ENCODE data around the gene DACH1.

The DACH1 gene

DNA sequence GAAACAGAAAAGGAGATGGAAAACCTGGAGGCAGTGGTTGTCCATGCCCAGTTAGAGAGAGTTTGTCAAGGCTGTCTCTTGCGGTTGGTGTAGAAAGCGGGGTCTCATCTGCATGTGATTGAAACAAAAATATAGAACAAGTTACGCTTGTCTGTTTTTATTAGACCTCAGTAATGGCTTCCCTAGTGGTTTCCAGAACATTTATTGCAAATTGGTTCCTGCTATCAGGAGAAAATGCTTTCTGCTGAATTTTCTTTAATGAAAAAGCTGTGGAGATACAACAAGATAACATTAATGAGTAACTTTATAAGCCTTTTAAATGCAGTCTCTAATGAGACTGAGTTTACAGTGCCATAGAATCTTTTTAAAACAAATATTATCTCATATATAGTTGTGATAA, 378.0 kb downstream of the DACH1 start:
- Histone ChIP-seq H3K27ac (replicated peaks) (no peak overlapping the region), H3K27me3 (ENCODE audit: insufficient read depth, poor library complexity, severe bottlenecking) (no peaks in the 10 kb centered on the region), H3K4me3 (replicated peaks; ENCODE audit: insufficient read depth, low read length) (no peak overlapping the region)
- no peak for DNase-seq (ENCODE audit: low read depth in 1 of 2, low spot score in 1 of 2)
- TF ChIP-seq POLR2AphosphoS5 (IDR thresholded peaks at IDR 0.05; ENCODE audit: low read depth) (no peak), GABPA (IDR thresholded peaks at IDR 0.05; ENCODE audit: low read depth) (no peak), SPI1 (IDR thresholded peaks at IDR 0.05; ENCODE audit: borderline replicate concordance, low read depth) (no peak)
- TF ChIP-seq, protein P1, sequence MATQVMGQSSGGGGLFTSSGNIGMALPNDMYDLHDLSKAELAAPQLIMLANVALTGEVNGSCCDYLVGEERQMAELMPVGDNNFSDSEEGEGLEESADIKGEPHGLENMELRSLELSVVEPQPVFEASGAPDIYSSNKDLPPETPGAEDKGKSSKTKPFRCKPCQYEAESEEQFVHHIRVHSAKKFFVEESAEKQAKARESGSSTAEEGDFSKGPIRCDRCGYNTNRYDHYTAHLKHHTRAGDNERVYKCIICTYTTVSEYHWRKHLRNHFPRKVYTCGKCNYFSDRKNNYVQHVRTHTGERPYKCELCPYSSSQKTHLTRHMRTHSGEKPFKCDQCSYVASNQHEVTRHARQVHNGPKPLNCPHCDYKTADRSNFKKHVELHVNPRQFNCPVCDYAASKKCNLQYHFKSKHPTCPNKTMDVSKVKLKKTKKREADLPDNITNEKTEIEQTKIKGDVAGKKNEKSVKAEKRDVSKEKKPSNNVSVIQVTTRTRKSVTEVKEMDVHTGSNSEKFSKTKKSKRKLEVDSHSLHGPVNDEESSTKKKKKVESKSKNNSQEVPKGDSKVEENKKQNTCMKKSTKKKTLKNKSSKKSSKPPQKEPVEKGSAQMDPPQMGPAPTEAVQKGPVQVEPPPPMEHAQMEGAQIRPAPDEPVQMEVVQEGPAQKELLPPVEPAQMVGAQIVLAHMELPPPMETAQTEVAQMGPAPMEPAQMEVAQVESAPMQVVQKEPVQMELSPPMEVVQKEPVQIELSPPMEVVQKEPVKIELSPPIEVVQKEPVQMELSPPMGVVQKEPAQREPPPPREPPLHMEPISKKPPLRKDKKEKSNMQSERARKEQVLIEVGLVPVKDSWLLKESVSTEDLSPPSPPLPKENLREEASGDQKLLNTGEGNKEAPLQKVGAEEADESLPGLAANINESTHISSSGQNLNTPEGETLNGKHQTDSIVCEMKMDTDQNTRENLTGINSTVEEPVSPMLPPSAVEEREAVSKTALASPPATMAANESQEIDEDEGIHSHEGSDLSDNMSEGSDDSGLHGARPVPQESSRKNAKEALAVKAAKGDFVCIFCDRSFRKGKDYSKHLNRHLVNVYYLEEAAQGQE (IDR thresholded peaks at IDR 0.05; ENCODE audit: insufficient replicate concordance, low read depth), result no peak
- TF ChIP-seq, protein P2, sequence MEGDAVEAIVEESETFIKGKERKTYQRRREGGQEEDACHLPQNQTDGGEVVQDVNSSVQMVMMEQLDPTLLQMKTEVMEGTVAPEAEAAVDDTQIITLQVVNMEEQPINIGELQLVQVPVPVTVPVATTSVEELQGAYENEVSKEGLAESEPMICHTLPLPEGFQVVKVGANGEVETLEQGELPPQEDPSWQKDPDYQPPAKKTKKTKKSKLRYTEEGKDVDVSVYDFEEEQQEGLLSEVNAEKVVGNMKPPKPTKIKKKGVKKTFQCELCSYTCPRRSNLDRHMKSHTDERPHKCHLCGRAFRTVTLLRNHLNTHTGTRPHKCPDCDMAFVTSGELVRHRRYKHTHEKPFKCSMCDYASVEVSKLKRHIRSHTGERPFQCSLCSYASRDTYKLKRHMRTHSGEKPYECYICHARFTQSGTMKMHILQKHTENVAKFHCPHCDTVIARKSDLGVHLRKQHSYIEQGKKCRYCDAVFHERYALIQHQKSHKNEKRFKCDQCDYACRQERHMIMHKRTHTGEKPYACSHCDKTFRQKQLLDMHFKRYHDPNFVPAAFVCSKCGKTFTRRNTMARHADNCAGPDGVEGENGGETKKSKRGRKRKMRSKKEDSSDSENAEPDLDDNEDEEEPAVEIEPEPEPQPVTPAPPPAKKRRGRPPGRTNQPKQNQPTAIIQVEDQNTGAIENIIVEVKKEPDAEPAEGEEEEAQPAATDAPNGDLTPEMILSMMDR (IDR thresholded peaks at IDR 0.05; ENCODE audit: insufficient read depth, low read length), result no peak

DNA sequence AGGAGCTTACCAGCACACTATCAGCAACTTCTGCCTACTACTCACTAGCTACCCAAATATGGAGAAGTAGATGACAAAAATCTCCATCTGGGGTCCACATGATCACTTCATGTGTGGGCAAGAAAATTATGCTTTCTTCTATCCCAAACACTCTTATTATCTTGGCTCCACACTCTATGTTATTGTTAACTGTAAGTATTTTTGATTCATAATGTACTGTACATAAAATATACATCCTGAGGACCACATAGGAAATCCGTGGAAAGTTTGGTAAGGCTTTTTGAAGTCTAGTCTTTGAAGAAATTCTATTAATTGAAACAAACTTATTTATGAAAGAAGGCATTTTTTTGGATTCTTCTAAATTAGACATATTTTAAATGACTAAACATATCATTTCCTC, 378.8 kb downstream of the DACH1 start:
- DNase-seq (ENCODE audit: low read depth in 1 of 2, low spot score in 1 of 2), result no peak
- no peak overlapping the region for H3K27ac ChIP-seq (replicated peaks)
- H3K4me3 ChIP-seq (replicated peaks; ENCODE audit: insufficient read depth, low read length), result no peak overlapping the region
- no peaks in the 10 kb centered on the region for H3K27me3 ChIP-seq (ENCODE audit: insufficient read depth, poor library complexity, severe bottlenecking)
- TF ChIP-seq, protein P1 (IDR thresholded peaks at IDR 0.05; ENCODE audit: insufficient replicate concordance, low read depth), result no peak
- TF ChIP-seq, protein P2 (IDR thresholded peaks at IDR 0.05; ENCODE audit: insufficient read depth, low read length), result no peak
- TF ChIP-seq SPI1 (IDR thresholded peaks at IDR 0.05; ENCODE audit: borderline replicate concordance, low read depth) (no peak), POLR2AphosphoS5 (IDR thresholded peaks at IDR 0.05; ENCODE audit: low read depth) (no peak), GABPA (IDR thresholded peaks at IDR 0.05; ENCODE audit: low read depth) (no peak)

DNA sequence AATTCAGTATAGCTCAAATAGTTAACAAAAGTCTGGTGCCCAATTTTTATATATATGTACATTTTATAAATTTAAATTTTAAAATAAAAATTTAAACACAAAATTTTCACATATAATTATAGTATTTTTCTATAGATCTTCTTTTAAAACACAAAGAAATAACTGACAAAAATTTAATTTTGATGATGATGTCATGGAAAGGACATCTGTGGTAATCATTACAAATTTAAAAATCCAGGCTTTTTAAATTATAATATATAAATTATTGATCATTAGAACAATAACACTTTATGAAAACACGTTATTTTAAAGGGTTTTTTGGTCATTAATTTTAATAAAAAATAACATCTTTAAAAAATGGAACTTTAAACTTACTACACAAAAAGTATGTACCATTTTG, 381.1 kb downstream of the DACH1 start:
- TF ChIP-seq GABPA (IDR thresholded peaks at IDR 0.05; ENCODE audit: low read depth), result no peak
- no peak for TF ChIP-seq POLR2AphosphoS5 (IDR thresholded peaks at IDR 0.05; ENCODE audit: low read depth)
- TF ChIP-seq SPI1 (IDR thresholded peaks at IDR 0.05; ENCODE audit: borderline replicate concordance, low read depth), result no peak
- TF ChIP-seq, protein P1 (IDR thresholded peaks at IDR 0.05; ENCODE audit: insufficient replicate concordance, low read depth), result no peak
- TF ChIP-seq, protein P2 (IDR thresholded peaks at IDR 0.05; ENCODE audit: insufficient read depth, low read length), result no peak
- Histone ChIP-seq H3K27me3 (ENCODE audit: insufficient read depth, poor library complexity, severe bottlenecking) (no peaks in the 10 kb centered on the region), H3K27ac (replicated peaks) (no peak overlapping the region), H3K4me3 (replicated peaks; ENCODE audit: insufficient read depth, low read length) (no peak overlapping the region)
- no peak for DNase-seq (ENCODE audit: low read depth in 1 of 2, low spot score in 1 of 2)
